Measurements from ENCODE around the gene KDM5B.
"Not testable (repeated sequence)": the region's sequence is repeated elsewhere in the genome, so short reads cannot be mapped to it uniquely, and the experiment has no call there.

GRCh38 chr1:202829223-202829622, 21.0 kb upstream of the KDM5B start:
- not testable (repeated sequence) for TF ChIP-seq CTCF (IDR thresholded peaks at IDR 0.05; ENCODE audit: borderline replicate concordance, extremely low read depth, low read length, poor library complexity, severe bottlenecking); EZH2 (IDR thresholded peaks at IDR 0.05; ENCODE audit: borderline replicate concordance, low read depth, low read length, severe bottlenecking)
